Measurements from ENCODE around the gene PNLIPRP1. TPM values are rescaled to one million over a fixed set of nuclear protein-coding genes. Genes with fewer than 3 reads are reported as not detected.

The PNLIPRP1 gene
- total and polyA plus RNA-seq, 4 donors = not detected

DNA sequence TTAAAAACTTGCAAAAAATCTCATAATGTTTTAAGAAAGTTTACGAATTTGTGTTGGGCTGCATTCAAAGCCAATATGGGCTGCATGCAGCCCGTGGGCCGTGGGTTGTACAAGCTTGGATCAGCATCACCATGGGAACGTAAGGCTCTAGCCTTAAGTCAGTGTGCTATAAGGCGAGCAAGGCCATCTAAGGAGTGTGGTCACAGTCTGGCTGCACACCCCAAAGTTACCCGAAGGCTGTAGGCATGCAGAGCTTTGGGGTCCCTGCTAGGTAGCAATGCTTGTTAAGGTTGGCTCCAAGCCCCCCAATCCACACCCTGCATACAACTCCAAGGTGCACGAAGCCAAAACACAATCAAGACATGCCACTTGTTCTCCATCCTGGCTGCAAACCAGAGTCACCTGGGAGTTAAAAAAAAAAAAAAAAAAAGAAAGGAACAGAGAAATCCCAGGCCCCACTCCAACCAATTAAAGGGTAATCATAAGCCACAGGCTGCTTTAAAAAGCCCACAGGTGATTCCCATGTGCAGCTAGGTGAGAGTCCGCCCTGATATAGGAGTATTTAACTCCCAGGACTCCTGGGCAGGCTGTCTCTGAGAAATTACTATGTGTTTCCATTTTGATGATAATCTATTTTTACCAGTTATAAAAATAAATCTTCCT is 21.5 kb downstream of the PNLIPRP1 start:
- no peak for DNase-seq (ENCODE audit: low read depth in 4 of 6, low spot score in 6 of 6)
- no peaks in the 10 kb centered on the region for H3K36me3 ChIP-seq (ENCODE audit: control insufficient read depth, insufficient read depth, low read length)
- H3K27ac ChIP-seq (ENCODE audit: low read depth, low read length) = no peak overlapping the region
- H3K9me3 ChIP-seq (ENCODE audit: control insufficient read depth, insufficient read depth, low read length) = no peaks in the 10 kb centered on the region
- 89% methylated on average over 6 of the region's 8 CpGs for WGBS (ENCODE audit: insufficient coverage)
- H3K27me3 ChIP-seq (ENCODE audit: control insufficient read depth, insufficient read depth, low read length) = peaks cover 8% of the 10 kb centered on the region
- H3K4me3 ChIP-seq (ENCODE audit: low read depth, low read length) = no peak overlapping the region
- peaks cover 15% of the 10 kb centered on the region for H3K4me1 ChIP-seq (ENCODE audit: control insufficient read depth, insufficient read depth, low read length)

DNA sequence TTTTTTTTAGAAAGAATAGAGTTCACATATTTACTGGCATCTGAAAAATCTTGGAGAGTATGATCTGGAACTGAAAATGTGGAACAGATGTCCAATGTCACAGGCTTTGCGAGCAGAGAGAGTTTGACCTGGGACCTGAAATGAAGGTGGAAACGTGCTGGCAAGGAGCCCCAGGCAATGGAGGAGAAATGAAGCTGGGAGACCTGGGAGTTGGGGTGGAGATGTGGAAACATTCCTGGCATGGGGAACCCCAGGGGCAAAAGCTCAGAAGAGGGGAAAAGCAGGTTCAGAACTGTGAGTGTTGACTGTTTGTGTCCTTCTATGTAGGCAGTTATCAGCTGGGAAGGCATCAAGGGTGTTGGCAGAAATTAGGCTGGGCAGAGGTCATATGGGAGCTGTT is 22.7 kb downstream of the PNLIPRP1 start:
- H3K4me1 ChIP-seq (ENCODE audit: control insufficient read depth, insufficient read depth, low read length) = peaks cover 15% of the 10 kb centered on the region
- H3K27ac ChIP-seq (ENCODE audit: low read depth, low read length) = no peak overlapping the region
- no peak for DNase-seq (ENCODE audit: low read depth in 4 of 6, low spot score in 6 of 6)
- H3K36me3 ChIP-seq (ENCODE audit: control insufficient read depth, insufficient read depth, low read length) = no peaks in the 10 kb centered on the region
- H3K27me3 ChIP-seq (ENCODE audit: control insufficient read depth, insufficient read depth, low read length) = peaks cover 6% of the 10 kb centered on the region
- H3K4me3 ChIP-seq (ENCODE audit: low read depth, low read length) = no peak overlapping the region
- no peaks in the 10 kb centered on the region for H3K9me3 ChIP-seq (ENCODE audit: control insufficient read depth, insufficient read depth, low read length)
- 91% methylated on average over 2 of the region's 2 CpGs for WGBS (ENCODE audit: insufficient coverage)

DNA sequence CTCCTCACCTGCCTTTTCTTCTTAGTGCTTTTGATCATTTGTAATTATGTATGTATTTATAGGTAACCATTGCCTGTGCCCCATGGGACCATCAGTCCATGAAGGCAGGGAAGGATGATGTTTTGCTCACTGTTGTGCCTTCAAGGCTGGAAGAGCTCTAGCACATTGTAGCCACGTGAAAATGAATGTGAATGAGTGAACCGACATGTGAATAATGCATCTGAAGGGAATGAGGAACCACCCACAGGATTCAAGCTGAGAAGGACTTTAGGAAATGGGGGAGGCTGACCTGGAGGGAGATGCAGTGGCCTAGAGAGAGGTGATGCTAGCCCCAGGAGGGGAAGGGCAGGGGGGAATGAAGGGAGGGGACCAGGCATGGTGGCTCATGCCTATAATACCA is 24.0 kb downstream of the PNLIPRP1 start:
- H3K27me3 ChIP-seq (ENCODE audit: control insufficient read depth, insufficient read depth, low read length) = no peaks in the 10 kb centered on the region
- H3K9me3 ChIP-seq (ENCODE audit: control insufficient read depth, insufficient read depth, low read length) = no peaks in the 10 kb centered on the region
- H3K4me3 ChIP-seq (ENCODE audit: low read depth, low read length) = no peak overlapping the region
- no peaks in the 10 kb centered on the region for H3K36me3 ChIP-seq (ENCODE audit: control insufficient read depth, insufficient read depth, low read length)
- DNase-seq (ENCODE audit: low read depth in 4 of 6, low spot score in 6 of 6) = no peak
- peaks cover 1% of the 10 kb centered on the region for H3K4me1 ChIP-seq (ENCODE audit: control insufficient read depth, insufficient read depth, low read length)
- no peak overlapping the region for H3K27ac ChIP-seq (ENCODE audit: low read depth, low read length)
- WGBS (ENCODE audit: insufficient coverage) = 17% methylated on average over 2 of the region's 2 CpGs

DNA sequence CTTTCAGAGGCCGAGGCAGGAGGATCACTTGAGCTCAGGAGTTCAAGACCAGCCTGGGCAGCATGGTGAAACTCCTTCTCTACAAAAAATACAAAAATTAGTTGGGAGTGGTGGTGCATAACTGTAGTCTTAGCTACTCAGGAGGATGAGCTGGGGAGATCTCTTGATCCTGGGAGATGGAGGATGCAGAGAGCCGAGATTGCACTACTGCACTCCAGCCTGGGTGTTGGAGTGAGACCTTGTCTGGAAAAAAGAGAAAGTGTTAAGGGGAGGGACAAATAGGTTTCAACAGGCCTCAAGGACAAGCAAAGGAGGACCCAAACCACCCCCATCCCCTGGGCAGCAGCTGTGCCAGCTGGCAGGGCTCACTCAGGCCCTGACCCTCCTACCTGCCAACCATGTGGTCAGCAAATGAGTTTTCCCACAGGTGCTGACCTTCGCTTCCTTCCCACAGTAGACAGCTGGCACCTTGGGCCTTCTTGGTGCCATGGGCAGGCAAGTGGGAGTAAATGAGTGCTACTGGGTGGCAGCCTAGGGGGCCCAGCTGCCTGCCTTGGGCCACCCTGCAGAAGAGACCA is 24.5 kb downstream of the PNLIPRP1 start:
- no peaks in the 10 kb centered on the region for H3K4me1 ChIP-seq (ENCODE audit: control insufficient read depth, insufficient read depth, low read length)
- no peak overlapping the region for H3K27ac ChIP-seq (ENCODE audit: low read depth, low read length)
- H3K27me3 ChIP-seq (ENCODE audit: control insufficient read depth, insufficient read depth, low read length) = no peaks in the 10 kb centered on the region
- H3K4me3 ChIP-seq (ENCODE audit: low read depth, low read length) = no peak overlapping the region
- H3K9me3 ChIP-seq (ENCODE audit: control insufficient read depth, insufficient read depth, low read length) = no peaks in the 10 kb centered on the region
- 100% methylated on average over 2 of the region's 3 CpGs for WGBS (ENCODE audit: insufficient coverage)
- no peaks in the 10 kb centered on the region for H3K36me3 ChIP-seq (ENCODE audit: control insufficient read depth, insufficient read depth, low read length)
- DNase-seq (ENCODE audit: low read depth in 4 of 6, low spot score in 6 of 6) = no peak

DNA sequence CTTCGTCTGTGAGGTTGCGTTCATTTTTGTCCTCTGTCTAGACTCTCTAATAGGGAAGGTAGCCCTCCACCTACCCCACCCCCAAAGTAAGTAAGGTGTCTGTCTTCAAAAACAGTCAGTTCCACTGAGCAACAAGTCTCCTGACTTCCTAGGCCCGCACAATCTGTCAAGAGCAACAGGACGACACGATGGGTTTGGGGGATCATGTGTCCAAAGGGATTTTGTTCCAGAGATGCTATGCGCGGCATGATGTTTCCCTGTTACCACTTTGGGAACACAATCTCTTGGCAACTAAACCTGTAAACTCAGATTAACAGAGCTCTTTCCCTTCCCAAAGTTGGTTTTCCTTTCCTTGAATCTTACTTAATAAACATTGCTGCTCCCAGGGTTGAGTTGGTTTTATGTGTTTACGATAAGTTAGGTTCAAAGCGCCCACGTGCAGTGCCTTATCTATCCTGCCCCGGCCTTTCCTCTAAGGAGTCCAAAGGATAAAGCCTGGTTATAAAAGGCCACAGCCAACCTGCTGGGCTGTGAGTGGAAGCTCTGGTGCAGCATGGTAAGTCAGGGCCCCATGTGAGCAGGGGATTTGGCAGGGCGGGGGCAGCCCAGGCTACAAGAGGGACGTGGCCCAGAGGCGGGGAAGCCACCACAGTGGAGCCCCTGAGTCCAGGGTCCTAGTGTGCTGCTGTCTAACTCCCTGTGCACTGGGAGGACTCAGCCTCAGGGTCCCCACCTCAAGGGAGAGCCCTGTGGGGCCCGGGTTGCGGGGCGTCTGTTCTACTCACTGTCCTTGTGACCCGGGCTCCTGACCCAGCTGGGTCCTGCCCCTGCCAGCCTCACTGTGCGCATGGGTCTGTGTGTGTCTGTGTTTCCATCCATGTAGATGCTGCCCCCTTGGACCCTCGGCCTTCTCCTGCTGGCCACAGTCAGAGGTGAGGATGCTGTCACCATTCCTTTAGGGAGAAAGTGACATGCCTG is 30.0 kb downstream of the PNLIPRP1 start, which contains the start of gene PNLIPRP2:
Gene PNLIPRP2 (plus strand): TSS at position 531 of the 978 bp plus-strand sequence.
- Histone ChIP-seq H3K4me1 (ENCODE audit: control insufficient read depth, insufficient read depth, low read length) (no peaks in the 10 kb centered on the region), H3K4me3 (ENCODE audit: low read depth, low read length) (no peak within 1 kb of the TSS), H3K27ac (ENCODE audit: low read depth, low read length) (no peak within 1 kb of the TSS), H3K27me3 (ENCODE audit: control insufficient read depth, insufficient read depth, low read length) (peaks cover under 1% of the 10 kb centered on the region), H3K9me3 (ENCODE audit: control insufficient read depth, insufficient read depth, low read length) (no peaks in the 10 kb centered on the region), H3K36me3 (ENCODE audit: control insufficient read depth, insufficient read depth, low read length) (no peaks in the 10 kb centered on the region)
- no peak for DNase-seq (ENCODE audit: low read depth in 4 of 6, low spot score in 6 of 6)
- WGBS (ENCODE audit: insufficient coverage) = 81% methylated on average over 16 of the region's 20 CpGs

DNA sequence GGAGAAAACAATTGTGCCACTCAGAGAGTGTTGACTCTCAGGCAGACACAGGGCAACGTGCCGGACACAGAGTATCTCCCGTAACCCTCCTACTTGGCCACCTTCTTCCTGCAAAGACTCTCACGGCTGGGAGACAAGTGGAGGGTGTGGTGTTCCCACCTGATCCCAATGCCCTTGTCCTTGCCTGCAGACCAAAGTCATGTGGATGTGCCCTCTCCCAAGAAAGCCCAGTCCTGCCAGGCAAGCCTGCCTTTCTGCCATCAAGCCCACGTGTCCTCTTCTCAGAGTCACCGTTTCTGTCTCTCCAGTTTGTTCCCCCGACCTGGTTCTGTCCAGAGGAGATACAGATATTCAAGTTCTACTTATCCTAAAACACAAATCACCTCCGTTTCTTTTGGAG is 30.7 kb downstream of the PNLIPRP1 start:
- DNase-seq (ENCODE audit: low read depth in 4 of 6, low spot score in 6 of 6) = no peak
- H3K4me3 ChIP-seq (ENCODE audit: low read depth, low read length) = no peak overlapping the region
- no peaks in the 10 kb centered on the region for H3K9me3 ChIP-seq (ENCODE audit: control insufficient read depth, insufficient read depth, low read length)
- no peak overlapping the region for H3K27ac ChIP-seq (ENCODE audit: low read depth, low read length)
- WGBS (ENCODE audit: insufficient coverage) = 73% methylated on average over 4 of the region's 8 CpGs
- H3K36me3 ChIP-seq (ENCODE audit: control insufficient read depth, insufficient read depth, low read length) = no peaks in the 10 kb centered on the region
- H3K27me3 ChIP-seq (ENCODE audit: control insufficient read depth, insufficient read depth, low read length) = peaks cover 6% of the 10 kb centered on the region
- no peaks in the 10 kb centered on the region for H3K4me1 ChIP-seq (ENCODE audit: control insufficient read depth, insufficient read depth, low read length)

DNA sequence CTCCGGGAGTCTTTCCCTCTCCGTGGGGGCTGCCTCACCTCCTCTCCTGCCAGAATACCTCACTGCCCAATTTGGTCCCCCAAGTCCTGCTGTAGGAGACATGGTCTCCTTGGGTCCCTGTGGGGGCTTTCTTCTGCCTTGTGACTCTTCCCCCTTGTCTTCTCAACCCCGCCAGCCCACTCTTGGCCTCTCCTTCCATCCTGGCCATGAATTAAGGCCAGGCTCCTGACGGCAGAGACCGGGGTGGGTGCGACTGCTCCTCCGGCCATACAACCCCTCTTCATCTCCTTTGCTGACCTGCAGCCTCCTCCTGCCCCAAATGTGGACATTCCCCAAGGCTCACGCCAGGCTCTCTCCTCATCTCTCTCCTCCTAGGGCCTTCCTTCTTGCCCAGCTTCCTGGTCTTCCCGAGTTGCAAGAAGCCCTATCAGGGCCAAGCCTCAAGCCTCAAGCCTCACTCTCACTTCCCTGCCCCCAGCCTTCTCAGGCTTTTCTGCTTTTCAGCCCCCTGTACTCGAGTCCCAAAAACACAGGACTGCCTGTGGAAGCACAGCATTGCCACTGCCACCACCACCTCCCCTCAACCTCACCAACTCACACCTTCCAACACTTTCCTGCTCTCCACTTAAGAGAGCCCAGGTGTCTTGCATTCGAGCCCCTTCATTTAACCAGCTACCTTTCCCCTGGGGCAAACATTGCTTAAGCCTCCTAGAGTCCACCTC is 31.3 kb downstream of the PNLIPRP1 start:
- Histone ChIP-seq H3K36me3 (ENCODE audit: control insufficient read depth, insufficient read depth, low read length) (no peaks in the 10 kb centered on the region), H3K27ac (ENCODE audit: low read depth, low read length) (no peak overlapping the region), H3K4me1 (ENCODE audit: control insufficient read depth, insufficient read depth, low read length) (peaks cover 3% of the 10 kb centered on the region), H3K9me3 (ENCODE audit: control insufficient read depth, insufficient read depth, low read length) (no peaks in the 10 kb centered on the region), H3K4me3 (ENCODE audit: low read depth, low read length) (no peak overlapping the region), H3K27me3 (ENCODE audit: control insufficient read depth, insufficient read depth, low read length) (peaks cover 8% of the 10 kb centered on the region)
- 83% methylated on average over 11 of the region's 11 CpGs for WGBS (ENCODE audit: insufficient coverage)
- DNase-seq (ENCODE audit: low read depth in 4 of 6, low spot score in 6 of 6) = no peak

DNA sequence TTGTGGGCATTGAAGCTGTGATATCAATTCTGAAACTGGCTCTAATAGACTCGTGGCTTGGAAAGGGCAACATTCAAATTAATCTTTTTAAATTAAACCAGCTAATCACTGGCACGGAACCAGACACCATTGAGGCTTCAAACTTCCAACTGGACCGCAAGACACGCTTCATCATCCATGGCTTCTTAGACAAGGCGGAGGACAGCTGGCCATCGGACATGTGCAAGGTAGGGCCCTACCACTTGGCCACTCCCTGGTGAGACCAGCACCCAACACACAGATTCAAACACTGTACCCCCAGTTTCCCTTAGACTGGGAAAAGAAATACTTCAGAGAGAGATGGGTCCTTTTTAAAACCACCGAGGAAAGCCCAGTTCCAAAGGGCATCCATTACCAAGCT is 35.1 kb downstream of the PNLIPRP1 start:
- peaks cover 14% of the 10 kb centered on the region for H3K27me3 ChIP-seq (ENCODE audit: control insufficient read depth, insufficient read depth, low read length)
- no peaks in the 10 kb centered on the region for H3K36me3 ChIP-seq (ENCODE audit: control insufficient read depth, insufficient read depth, low read length)
- no peak overlapping the region for H3K27ac ChIP-seq (ENCODE audit: low read depth, low read length)
- no peaks in the 10 kb centered on the region for H3K9me3 ChIP-seq (ENCODE audit: control insufficient read depth, insufficient read depth, low read length)
- WGBS (ENCODE audit: insufficient coverage) = 93% methylated on average over 4 of the region's 7 CpGs
- no peak overlapping the region for H3K4me3 ChIP-seq (ENCODE audit: low read depth, low read length)
- H3K4me1 ChIP-seq (ENCODE audit: control insufficient read depth, insufficient read depth, low read length) = peaks cover 6% of the 10 kb centered on the region
- no peak for DNase-seq (ENCODE audit: low read depth in 4 of 6, low spot score in 6 of 6)

DNA sequence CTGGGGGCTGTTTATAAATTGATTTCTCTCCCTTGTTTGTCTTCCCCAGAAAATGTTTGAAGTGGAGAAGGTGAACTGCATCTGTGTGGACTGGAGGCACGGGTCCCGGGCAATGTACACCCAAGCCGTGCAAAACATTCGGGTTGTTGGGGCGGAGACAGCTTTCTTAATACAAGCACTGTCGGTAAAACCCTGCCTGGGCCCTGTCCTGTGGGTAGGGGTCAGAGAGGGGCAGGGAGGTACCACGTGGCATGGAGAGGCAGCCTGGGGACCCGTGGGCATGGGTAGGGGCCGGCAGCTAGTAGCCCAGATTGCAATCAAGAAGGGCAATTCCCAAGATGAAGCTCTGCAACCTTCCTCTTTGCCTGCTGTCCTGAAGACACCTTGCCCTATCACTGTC is 36.1 kb downstream of the PNLIPRP1 start:
- H3K9me3 ChIP-seq (ENCODE audit: control insufficient read depth, insufficient read depth, low read length) = no peaks in the 10 kb centered on the region
- DNase-seq (ENCODE audit: low read depth in 4 of 6, low spot score in 6 of 6) = no peak
- H3K27ac ChIP-seq (ENCODE audit: low read depth, low read length) = no peak overlapping the region
- H3K36me3 ChIP-seq (ENCODE audit: control insufficient read depth, insufficient read depth, low read length) = no peaks in the 10 kb centered on the region
- H3K4me3 ChIP-seq (ENCODE audit: low read depth, low read length) = no peak overlapping the region
- H3K27me3 ChIP-seq (ENCODE audit: control insufficient read depth, insufficient read depth, low read length) = peaks cover 14% of the 10 kb centered on the region
- H3K4me1 ChIP-seq (ENCODE audit: control insufficient read depth, insufficient read depth, low read length) = peaks cover 6% of the 10 kb centered on the region
- WGBS (ENCODE audit: insufficient coverage) = 89% methylated on average over 9 of the region's 9 CpGs

Data from spinal cord (tissue), 10 donors.